22Rv1 (cell line): ENCODE measurements around the gene PRDM1.

Experiments
- H3K27ac ChIP-seq: fragments of 450-650 bp; 2 replicates; pipeline ENCODE4 v1.5.1; 2017
- ZFX ChIP-seq: fragments of 450-650 bp; IDR thresholded peaks from 2 replicates; pipeline ENCODE4 v1.6.1; 2017; ENCODE audit warnings: antibody characterized with exemption, borderline replicate concordance
- TF ChIP-seq, protein P1 (sequence below): fragments of 450-650 bp; IDR thresholded peaks from 2 replicates; pipeline ENCODE4 v1.5.1; 2017; ENCODE audit warnings: mild to moderate bottlenecking

PRDM1 gene

DNA sequence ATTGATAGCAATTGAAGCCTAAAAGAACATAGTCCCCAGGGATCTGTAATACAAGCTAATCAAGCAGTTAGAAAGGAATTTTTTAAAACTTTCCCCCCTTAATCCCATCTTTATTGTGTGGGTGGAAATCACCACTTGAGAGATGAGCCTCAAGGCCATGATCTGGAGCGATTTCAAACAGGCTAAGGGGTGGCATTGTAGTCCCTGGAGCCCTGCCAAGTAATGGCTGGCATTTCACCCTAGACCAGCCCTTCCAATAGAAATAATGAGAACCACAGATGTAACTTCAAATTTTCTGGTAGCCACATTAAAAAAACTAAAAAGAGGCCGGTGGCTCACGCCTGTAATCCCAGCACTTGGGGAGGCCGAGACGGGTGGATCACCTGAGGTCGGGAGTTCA, 46.9 kb downstream of the PRDM1 start:
- H3K27ac ChIP-seq, result no peak overlapping the region
- TF ChIP-seq, protein P1, sequence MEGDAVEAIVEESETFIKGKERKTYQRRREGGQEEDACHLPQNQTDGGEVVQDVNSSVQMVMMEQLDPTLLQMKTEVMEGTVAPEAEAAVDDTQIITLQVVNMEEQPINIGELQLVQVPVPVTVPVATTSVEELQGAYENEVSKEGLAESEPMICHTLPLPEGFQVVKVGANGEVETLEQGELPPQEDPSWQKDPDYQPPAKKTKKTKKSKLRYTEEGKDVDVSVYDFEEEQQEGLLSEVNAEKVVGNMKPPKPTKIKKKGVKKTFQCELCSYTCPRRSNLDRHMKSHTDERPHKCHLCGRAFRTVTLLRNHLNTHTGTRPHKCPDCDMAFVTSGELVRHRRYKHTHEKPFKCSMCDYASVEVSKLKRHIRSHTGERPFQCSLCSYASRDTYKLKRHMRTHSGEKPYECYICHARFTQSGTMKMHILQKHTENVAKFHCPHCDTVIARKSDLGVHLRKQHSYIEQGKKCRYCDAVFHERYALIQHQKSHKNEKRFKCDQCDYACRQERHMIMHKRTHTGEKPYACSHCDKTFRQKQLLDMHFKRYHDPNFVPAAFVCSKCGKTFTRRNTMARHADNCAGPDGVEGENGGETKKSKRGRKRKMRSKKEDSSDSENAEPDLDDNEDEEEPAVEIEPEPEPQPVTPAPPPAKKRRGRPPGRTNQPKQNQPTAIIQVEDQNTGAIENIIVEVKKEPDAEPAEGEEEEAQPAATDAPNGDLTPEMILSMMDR, result no peak
- TF ChIP-seq ZFX, result no peak

DNA sequence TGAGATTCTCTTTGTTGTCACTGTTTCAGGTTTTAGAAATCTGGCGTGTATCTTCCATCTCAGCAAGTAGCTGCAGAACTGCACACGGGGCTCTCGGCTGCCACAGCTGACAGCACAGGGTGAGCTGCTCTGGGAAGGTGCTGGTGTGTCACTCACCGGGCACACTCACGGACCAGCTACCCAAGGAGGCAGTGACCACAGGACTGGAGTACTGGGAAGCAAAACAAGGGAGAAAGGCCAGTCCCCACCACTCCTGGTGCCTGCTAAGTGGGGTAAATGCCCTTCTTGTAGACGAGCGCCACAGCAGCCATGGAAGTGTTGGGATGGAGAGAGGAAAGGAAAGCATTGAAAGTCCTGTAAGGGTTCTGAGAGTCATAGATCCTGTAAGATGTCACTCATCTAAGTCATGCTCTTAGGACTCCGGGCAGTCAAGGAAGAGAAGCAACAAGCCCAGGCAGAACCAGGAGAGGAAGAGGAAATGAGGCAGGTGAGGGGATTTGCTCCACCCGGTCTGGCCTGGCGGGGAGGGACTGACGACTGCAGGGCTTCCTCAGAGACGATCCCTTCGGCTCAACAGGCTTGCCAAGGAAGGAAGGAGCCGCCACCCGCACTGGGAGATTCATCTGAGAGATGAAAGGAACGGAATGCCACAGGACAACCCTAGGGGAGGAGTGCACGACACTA, 48.1 kb downstream of the PRDM1 start:
- H3K27ac ChIP-seq, result no peak overlapping the region
- TF ChIP-seq ZFX, result no peak
- TF ChIP-seq, protein P1, result no peak

DNA sequence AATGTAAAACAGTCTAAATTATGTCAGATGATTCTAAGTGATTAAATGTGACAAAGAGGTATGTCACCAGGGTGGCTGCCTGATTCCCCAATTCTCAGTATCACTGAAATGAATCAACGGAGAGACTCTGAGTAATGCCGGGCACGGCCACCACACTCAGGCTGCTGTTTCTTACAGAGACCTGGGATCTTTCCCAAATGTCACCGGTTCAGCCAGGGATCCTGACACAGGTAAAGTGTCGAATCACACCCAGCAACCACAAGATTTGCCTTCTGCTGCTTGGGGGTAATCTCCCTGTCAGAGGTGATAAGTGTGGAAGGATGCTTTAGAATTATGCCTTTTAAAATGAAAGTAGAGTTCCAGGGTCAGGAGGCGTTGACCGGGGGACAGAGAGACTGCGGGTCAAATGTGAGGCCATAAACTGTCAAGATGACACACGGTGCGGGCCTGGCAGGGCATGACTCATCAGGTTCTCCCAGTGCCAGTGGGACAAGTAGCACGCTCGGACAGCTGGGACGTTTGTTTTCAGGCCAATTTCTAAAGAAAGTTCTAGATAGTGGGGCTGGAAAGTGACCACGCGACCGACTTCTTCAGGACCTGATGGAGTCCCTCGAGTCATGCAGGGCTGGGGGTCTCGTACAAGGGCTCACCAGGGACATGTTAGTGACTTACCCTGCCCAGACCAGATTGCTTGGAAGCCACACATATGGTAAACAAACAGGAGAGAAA, 48.9 kb downstream of the PRDM1 start:
- no peak overlapping the region for H3K27ac ChIP-seq

DNA sequence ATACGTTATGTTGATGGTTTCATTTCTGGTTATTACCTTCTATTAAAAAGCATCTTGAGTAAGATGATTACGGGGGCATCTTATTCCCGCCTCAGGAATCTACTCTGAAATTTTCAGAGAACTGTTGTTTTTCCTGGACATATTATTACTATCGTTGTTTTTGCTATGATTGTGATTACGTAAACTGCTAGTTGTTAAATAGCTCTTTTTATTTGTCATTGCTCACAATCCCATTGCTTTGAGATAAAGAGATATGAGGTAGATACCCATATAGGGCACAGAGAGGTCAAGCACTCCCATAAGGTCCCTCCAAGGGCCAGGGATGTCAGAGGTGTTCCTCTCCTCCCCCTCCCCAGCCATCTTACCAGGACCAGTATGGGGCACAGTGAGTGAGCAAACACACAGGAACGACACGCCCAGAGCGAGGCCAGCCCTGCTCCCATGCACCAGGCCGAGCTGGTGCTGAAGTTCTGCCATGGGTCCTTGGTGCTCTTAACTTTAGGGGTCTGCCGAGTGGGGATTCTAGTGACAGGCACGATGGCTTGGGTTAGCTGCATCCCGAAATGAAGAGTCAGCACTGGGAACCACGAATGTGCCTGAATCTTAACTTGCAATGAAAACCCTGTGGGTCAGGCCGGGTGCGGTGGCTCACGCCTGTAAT, 49.9 kb downstream of the PRDM1 start:
- TF ChIP-seq, protein P1, result no peak
- no peak for TF ChIP-seq ZFX
- H3K27ac ChIP-seq, result no peak overlapping the region

More for the DNA sequence above, 48.9 kb downstream of the PRDM1 start:
- TF ChIP-seq, protein P1, result no peak

DNA sequence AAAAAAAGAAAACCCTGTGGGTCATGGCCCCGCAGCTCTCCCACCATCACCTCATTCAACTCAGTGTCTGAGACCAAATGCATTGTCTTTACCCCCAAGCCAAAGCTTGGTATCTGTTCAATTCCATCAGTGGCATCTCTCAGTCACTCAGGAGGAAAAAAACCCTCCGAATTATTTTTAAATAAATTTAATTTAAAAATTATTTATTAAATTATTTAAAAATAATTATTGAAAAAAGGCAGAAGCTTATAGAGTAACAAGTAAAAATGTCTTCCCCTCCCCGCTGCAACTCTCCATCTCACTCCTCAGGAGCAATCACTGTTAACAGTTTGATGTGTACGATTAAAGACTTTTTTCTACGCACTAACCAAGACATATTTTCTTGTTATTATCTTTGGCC, 50.7 kb downstream of the PRDM1 start:
- no peak overlapping the region for H3K27ac ChIP-seq
- TF ChIP-seq, protein P1, result no peak
- no peak for TF ChIP-seq ZFX

DNA sequence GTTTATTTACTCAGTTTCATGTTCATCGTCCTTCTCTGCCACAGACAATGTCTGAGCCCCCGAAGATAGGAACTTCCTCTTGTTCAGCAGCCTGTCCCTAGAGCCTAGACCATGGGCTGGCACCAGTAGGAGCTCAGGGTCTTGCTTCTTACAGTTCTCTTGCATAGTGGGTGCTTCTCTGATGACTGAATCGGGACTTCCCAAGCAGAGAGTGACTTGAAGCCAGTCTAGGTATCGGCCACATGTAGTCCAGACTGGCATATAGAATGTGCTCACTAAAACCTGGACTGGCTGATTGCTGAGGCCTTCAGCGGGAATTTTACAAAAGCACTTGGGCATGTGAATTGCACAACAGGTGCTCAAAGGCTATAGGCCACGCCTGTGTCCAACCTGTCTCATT, 52.0 kb downstream of the PRDM1 start:
- H3K27ac ChIP-seq, result no peak overlapping the region
- TF ChIP-seq, protein P1, result no peak
- no peak for TF ChIP-seq ZFX
